ENCODE results near the gene STAC3. TPM values are rescaled to one million over a fixed set of nuclear protein-coding genes. Genes with fewer than 3 reads are reported as not detected.

STAC3 gene
- polyA plus RNA-seq, 1 donor from 2014 or later: 2.4 TPM

DNA sequence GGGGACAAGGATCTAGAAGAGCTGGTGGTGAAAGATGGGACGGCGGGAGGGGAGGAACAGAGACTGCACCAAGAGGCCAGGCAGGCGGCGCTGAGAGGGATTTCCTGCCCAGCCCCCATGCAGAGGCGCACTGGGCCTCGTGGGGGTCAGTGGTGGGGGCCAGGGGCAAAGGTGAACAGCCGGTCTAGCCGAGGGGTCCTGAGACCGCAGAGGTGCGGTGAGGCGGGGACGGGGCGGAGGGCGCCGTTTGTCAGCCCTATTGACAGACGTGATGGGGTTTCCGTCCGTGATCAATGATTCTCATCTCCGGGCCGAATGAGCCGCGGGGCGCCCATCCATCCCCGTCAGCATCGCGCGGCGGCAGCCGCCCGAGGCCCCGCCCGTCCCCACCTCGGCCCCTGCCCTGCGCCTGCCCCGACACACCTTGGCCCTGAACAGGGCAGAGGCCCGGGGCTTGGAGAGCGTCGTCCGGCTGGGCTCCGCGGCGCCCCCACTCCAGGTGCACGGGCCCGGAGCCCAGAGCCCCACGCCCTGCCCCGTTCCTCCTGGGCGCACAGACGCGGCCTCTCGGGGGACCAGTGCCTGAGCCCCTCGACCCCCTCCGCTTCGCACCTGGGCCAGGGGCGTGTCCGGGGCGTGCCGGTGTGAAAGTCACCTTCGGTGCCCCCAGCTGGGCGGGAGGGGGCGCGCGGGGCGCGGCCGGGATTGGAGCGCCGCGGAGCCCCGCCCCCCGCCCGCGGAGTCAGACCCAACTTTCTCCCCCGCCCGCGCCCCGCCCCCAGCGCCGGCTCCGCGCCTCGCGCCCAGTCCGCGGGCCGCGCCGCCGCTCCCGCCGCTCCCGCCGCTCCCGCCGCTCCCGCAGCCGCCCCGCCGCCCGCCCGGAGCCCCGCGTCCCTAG is 34.7 kb downstream of the STAC3 start, which contains the start of gene NXPH4:
TSS of gene NXPH4 (plus strand) at position 781 of the 898 bp plus-strand sequence. CDS start 176 bp downstream, outside the sequence.
- Mint-ChIP-seq H3K27me3 (peaks cover 63% of the 10 kb centered on the region), H3K27ac (peak within 1 kb of the TSS; percentile 59 to 96 (median 90)), H3K9me3 (no peaks in the 10 kb centered on the region), H3K4me3 (peak within 1 kb of the TSS; percentile 88 to 93 (median 92)), H3K4me1 (peaks cover 13 to 43% (median 39%) of the 10 kb centered on the region in 3 donors), H3K36me3 (peaks cover 2% of the 10 kb centered on the region)

DNA sequence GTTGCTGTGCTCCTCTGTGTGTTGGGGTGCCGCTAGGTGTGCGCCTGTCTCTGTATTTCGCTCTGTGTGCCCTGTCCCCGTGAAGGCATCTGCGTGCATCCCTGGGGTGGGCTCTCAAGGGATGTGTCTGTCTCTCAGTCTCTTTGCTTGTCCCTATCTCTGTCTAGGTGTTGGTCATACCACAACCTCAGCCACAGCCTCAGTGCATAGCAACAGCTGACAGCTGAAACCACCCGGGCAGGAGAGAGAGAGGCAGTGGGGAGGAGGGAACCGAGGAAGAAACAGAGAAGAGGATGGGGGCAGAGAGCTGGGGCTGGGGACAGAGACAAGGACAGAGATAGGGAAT is 35.3 kb downstream of the STAC3 start:
- H3K36me3 Mint-ChIP-seq: peaks cover 2% of the 10 kb centered on the region
- H3K4me1 Mint-ChIP-seq: peaks cover 13 to 39% (median 37%) of the 10 kb centered on the region in 3 donors
- no peaks in the 10 kb centered on the region for H3K9me3 Mint-ChIP-seq
- H3K27ac Mint-ChIP-seq: peak overlapping the region; percentile 59 to 96 (median 90)
- peaks cover 56% of the 10 kb centered on the region for H3K27me3 Mint-ChIP-seq
- H3K4me3 Mint-ChIP-seq: peak overlapping the region; percentile 78 to 93 (median 90)

DNA sequence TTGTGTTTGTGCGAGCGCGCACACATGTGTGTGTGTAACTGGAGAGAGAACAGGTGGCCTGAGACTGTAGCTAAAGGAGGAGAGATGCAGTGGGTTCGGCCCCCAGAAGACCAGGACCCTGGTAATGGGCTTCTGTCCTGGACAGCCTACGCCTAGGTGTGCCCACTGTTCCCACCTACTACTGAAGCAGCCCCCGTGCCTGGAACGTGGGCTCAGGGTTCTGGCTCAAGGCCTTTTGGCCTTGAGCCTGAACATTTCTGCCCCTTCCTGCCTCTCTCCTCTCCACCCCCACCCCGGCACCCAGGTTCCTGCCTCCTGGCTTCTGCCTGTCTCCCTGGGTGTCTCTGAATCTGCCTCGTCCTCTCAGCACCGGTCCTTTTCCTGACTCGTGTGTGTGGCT is 35.9 kb downstream of the STAC3 start:
- H3K36me3 Mint-ChIP-seq: peaks cover 2% of the 10 kb centered on the region
- H3K9me3 Mint-ChIP-seq: no peaks in the 10 kb centered on the region
- H3K27ac Mint-ChIP-seq: peak overlapping the region; percentile 59 to 96 (median 90)
- peaks cover 13 to 38% (median 35%) of the 10 kb centered on the region in 3 donors for H3K4me1 Mint-ChIP-seq
- peaks cover 55% of the 10 kb centered on the region for H3K27me3 Mint-ChIP-seq
- H3K4me3 Mint-ChIP-seq: peak overlapping the region in 3 of 4 donors; percentile 90 to 93 (median 91)

DNA sequence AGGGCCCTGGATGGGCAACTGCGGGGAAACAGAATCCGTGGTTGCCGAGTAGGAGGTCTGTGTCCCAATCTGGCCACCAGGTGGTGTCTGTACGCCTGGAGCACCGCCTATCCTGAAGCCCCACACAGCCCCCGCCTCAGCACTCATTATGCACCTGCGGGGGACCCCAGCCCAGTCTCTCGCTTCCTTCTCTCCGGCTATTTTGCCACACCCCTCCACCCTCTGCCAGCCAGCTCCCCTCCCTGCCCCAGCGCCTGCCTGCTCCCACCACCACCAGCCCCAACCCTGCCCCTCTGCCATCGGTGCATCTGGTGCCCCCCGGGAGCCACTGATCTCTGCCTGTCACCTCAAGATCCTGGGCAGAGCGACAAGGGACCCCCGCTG is 36.6 kb downstream of the STAC3 start:
- H3K36me3 Mint-ChIP-seq: peaks cover 2% of the 10 kb centered on the region
- H3K4me1 Mint-ChIP-seq: peaks cover 13 to 38% (median 32%) of the 10 kb centered on the region in 3 donors
- peaks cover 51% of the 10 kb centered on the region for H3K27me3 Mint-ChIP-seq
- no peaks in the 10 kb centered on the region for H3K9me3 Mint-ChIP-seq
- H3K27ac Mint-ChIP-seq: peak overlapping the region; percentile 59 to 96 (median 89)
- H3K4me3 Mint-ChIP-seq: peak overlapping the region; percentile 65 to 90 (median 87)

DNA sequence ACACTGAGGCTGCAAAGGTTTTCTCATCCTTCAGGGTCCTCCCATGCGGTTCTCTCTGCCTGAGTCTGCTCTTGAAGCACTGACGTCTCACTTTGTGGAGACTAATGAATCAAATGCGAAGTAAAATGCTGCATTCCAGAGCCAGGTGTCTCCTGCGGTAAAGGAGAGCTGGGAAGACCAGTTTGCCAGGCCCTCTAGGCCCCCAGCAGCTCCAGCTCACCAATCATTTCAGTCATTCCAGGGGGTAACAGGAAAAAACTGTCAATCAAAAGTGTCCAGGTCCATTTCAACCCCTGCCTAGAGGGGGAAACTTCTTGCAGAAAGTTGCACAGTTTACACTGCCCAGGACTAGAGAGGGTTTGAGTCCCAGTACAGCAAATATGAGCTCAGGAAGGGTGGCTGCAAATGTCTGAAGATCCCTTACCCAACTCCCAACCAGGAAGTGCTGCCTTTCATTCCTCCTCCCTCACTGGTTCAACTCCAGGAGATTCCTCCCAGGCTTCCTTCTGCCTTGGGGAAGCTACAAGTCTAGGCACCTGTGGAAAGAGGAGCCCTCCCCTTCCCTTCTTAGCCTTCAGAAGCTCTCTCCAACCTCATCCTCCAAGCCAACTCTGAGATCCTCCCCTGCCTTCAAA is 37.1 kb downstream of the STAC3 start:
- peak overlapping the region in 2 of 3 donors; percentile 59 to 94 for H3K27ac Mint-ChIP-seq
- no peaks in the 10 kb centered on the region for H3K9me3 Mint-ChIP-seq
- peak overlapping the region in 3 of 4 donors; percentile 84 to 90 (median 90) for H3K4me3 Mint-ChIP-seq
- H3K4me1 Mint-ChIP-seq: peaks cover 13 to 38% (median 32%) of the 10 kb centered on the region in 3 donors
- peaks cover 2% of the 10 kb centered on the region for H3K36me3 Mint-ChIP-seq
- H3K27me3 Mint-ChIP-seq: peaks cover 47% of the 10 kb centered on the region

DNA sequence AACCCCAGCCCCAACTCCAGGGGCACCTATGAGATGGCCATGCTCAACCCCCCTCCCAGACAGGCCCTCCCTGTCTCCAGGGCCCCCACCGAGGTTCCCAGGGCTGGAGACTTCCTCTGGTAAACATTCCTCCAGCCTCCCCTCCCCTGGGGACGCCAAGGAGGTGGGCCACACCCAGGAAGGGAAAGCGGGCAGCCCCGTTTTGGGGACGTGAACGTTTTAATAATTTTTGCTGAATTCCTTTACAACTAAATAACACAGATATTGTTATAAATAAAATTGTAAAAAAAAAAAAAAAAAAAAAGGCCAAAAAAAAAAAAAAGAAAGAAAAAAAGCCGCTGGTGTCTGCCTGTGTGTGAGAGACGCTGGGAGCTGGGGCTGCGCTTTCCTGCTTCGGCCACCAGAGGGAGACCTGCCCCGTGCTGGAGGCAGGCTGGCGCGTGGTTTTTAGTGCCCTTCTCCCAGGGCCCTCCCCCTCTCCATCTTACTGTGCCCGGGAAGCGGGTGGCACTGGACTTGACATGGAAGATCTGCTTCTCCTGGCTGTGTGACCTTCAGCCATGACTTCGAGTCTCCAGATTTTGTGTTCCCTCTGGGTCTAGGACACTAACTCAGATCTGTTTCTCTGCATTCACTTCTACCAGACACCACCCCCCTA is 37.8 kb downstream of the STAC3 start:
- Mint-ChIP-seq H3K4me3 (peak overlapping the region in 3 of 4 donors; percentile 9 to 90 (median 80)), H3K4me1 (peaks cover 13 to 32% (median 25%) of the 10 kb centered on the region in 3 donors), H3K36me3 (peaks cover 2% of the 10 kb centered on the region), H3K27ac (peak overlapping the region; percentile 25 to 94 (median 59)), H3K27me3 (peaks cover 40% of the 10 kb centered on the region), H3K9me3 (no peaks in the 10 kb centered on the region)

DNA sequence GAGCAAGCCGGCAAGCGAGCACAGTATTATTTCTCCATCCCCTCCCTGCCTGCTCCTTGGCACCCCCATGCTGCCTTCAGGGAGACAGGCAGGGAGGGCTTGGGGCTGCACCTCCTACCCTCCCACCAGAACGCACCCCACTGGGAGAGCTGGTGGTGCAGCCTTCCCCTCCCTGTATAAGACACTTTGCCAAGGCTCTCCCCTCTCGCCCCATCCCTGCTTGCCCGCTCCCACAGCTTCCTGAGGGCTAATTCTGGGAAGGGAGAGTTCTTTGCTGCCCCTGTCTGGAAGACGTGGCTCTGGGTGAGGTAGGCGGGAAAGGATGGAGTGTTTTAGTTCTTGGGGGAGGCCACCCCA is 38.3 kb downstream of the STAC3 start:
- Mint-ChIP-seq H3K27ac (peak overlapping the region in 2 of 3 donors; percentile 59 to 73), H3K9me3 (no peaks in the 10 kb centered on the region), H3K4me3 (peak overlapping the region in 1 of 4 donors; percentile 41), H3K36me3 (peaks cover 2% of the 10 kb centered on the region), H3K4me1 (peaks cover 13 to 29% (median 25%) of the 10 kb centered on the region in 3 donors), H3K27me3 (peaks cover 35% of the 10 kb centered on the region)

DNA sequence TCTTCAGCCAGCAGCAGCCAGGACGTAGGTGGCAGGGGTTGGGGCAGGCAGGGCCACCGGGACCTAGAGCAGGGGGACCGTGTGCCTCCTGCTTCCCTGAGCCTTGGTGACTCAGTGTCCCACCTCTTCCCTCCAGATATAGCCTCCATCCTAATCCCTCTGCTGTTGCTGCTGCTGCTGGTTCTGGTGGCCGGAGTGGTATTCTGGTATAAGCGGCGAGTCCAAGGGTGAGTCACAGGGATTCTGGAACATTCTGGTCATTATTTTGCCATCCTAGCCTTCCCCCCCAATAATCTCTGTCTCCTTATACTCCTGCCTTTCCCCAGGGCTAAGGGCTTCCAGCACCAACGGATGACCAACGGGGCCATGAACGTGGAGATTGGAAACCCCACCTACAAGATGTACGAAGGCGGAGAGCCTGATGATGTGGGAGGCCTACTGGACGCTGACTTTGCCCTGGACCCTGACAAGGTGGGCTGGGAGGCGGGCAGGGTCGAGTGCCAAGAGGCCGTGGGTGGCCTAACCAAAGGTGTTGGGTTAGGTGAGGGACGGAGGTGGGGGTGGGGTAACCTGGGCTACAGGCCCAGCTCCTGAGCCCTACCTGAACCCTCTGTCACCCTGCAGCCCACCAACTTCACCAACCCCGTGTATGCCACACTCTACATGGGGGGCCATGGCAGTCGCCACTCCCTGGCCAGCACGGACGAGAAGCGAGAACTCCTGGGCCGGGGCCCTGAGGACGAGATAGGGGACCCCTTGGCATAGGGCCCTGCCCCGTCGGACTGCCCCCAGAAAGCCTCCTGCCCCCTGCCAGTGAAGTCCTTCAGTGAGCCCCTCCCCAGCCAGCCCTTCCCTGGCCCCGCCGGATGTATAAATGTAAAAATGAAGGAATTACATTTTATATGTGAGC is 38.9 kb downstream of the STAC3 start:
- Mint-ChIP-seq H3K36me3 (no peaks in the 10 kb centered on the region), H3K9me3 (no peaks in the 10 kb centered on the region), H3K27ac (peak overlapping the region in 1 of 3 donors; percentile 59), H3K4me3 (peak overlapping the region in 1 of 4 donors; percentile 41), H3K27me3 (peaks cover 29% of the 10 kb centered on the region), H3K4me1 (peaks cover 13 to 24% (median 20%) of the 10 kb centered on the region in 3 donors)

DNA sequence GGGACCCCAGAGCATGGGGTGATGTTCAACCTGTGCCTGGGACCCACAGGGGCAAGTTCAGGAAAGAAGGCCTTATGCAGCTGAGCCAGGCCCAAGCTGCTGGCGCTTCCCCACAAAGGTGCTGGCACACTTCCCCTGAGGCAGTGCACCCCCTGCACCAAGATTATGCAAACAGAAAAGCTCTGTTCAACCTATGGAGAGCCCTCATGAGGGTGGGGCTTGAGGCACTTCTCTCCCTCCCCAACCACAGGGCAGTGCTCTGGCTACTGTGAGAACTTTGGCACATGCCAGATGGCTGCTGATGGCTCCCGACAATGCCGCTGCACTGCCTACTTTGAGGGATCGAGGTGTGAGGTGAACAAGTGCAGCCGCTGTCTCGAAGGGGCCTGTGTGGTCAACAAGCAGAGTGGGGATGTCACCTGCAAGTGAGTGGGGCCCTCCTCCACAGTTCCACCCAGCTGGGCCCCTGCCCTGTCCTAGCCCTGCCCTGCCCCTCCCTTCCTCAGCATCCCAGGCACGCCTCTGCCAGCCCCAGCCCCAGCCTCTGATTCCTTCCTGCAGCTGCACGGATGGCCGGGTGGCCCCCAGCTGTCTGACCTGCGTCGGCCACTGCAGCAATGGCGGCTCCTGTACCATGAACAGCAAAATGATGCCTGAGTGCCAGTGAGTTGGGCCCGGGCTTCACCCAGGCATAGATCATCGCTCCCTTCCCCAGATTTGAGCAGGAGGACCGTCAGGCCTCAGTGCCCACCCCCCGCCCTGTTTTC is 39.9 kb downstream of the STAC3 start:
- peaks cover 29% of the 10 kb centered on the region for H3K27me3 Mint-ChIP-seq

DNA sequence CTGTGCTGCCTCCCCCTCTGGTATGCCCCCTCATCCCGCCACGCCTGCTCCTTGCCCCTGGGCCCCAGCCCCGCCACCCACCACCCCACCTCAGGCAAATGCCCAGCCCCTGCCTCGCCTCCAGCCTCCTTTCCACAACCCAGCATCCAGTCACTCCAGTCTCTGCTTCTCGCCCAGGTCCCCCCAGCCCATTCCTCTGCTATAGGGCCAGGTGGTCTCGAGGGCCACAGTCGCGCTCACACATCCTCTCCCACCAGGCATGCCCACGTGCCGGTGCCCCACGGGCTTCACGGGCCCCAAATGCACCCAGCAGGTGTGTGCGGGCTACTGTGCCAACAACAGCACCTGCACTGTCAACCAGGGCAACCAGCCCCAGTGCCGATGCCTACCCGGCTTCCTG is 40.5 kb downstream of the STAC3 start:
- H3K27me3 Mint-ChIP-seq: peaks cover 24% of the 10 kb centered on the region
- no peaks in the 10 kb centered on the region for H3K36me3 Mint-ChIP-seq
- H3K4me3 Mint-ChIP-seq: no peak overlapping the region
- no peak overlapping the region for H3K27ac Mint-ChIP-seq
- H3K4me1 Mint-ChIP-seq: peaks cover 13 to 18% (median 16%) of the 10 kb centered on the region in 3 donors
- H3K9me3 Mint-ChIP-seq: no peaks in the 10 kb centered on the region

More for the DNA sequence above, 39.9 kb downstream of the STAC3 start:
- Mint-ChIP-seq H3K36me3 (no peaks in the 10 kb centered on the region), H3K27ac (no peak overlapping the region), H3K4me3 (no peak overlapping the region), H3K4me1 (peaks cover 13 to 24% (median 20%) of the 10 kb centered on the region in 3 donors), H3K9me3 (no peaks in the 10 kb centered on the region)

DNA sequence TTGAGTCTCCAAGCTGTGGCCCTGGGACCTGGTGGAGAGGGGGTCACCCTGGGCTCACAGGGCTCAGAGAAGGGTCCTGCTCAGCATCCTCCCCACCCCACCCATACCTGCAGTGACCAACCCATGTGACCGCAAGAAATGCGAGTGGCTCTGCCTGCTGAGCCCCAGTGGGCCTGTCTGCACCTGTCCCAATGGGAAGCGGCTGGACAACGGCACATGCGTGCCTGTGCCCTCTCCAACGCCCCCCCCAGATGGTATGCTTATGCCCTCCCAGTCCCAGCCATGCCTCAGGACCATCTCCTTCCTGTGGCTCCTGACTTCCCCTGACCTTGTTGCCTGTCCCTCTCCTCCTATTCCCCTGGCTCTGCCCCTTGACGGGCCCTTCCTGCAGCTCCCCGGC is 41.1 kb downstream of the STAC3 start:
- Mint-ChIP-seq H3K36me3 (no peaks in the 10 kb centered on the region), H3K4me3 (no peak overlapping the region), H3K4me1 (peaks cover 12 to 15% (median 13%) of the 10 kb centered on the region in 3 donors)

DNA sequence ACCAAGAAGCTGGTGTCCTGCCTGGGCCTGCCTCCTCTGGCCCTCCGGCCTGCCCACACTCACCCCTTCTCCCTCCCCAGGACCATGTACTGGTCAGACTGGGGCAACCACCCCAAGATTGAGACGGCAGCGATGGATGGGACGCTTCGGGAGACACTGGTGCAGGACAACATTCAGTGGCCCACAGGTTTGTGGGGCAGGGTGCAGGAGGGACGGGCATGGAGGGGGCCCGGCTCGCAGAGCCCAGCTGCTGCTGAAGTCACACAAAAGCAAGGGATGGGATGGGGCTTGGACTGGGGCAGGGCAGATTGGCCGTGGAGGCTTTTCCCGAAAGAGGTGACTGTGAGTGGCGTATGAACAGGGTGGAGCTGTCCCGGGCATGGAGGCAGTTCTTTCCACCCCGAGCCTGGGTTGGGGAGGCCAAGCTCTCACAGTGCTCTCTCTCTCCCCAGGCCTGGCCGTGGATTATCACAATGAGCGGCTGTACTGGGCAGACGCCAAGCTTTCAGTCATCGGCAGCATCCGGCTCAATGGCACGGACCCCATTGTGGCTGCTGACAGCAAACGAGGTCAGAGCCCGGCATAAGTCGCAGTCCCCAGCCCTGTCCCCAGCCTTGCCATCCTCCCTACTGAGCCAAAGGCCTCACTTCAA is 42.2 kb downstream of the STAC3 start:
- Mint-ChIP-seq H3K4me1 (peaks cover 6 to 9% (median 7%) of the 10 kb centered on the region in 3 donors), H3K9me3 (no peaks in the 10 kb centered on the region), H3K4me3 (no peak overlapping the region), H3K36me3 (no peaks in the 10 kb centered on the region), H3K27me3 (peaks cover 8% of the 10 kb centered on the region), H3K27ac (peak overlapping the region in 1 of 3 donors; percentile 28)

More for the DNA sequence above, 41.1 kb downstream of the STAC3 start:
- Mint-ChIP-seq H3K27ac (no peak overlapping the region), H3K27me3 (peaks cover 19% of the 10 kb centered on the region), H3K9me3 (no peaks in the 10 kb centered on the region)

Measured in IgD-negative memory B cell (primary cell).